Heart right ventricle (tissue), 16 donors: Measurements from ENCODE around the gene SLC35G2. TPM values are rescaled to one million over a fixed set of nuclear protein-coding genes. Genes with fewer than 3 reads are reported as not detected.
A peak's percentile ranks its signal among the peaks of the same experiment; 100 is the strongest.

ENCODE experiments used
- ATAC-seq, 8 donors: fragments of 200-7000 bp; cut with Tn5 transposase; one replicate each; pipeline ENCODE4 v1.9.1; 2020; ENCODE audit warnings: mild to moderate bottlenecking in 8 of 8, moderate library complexity in 8 of 8, moderate number of reproducible peaks in 1 of 8
- DNase-seq, 2 donors: peaks; one replicate each; pipeline ENCODE4 v3.0.0-alpha.2; 2020
- H3K27ac ChIP-seq, 10 donors: fragments of 200-600 bp; sonication (generic) in 2 of 10; one replicate each; pipeline versions ENCODE4 v1.5.0 to v1.8.0; 2020 to 2022; ENCODE audit warnings: mild to moderate bottlenecking in 3 of 10
- H3K27me3 ChIP-seq, 7 donors: fragments of 200-600 bp; one replicate each; pipeline ENCODE4 v1.8.0; 2021 to 2022; ENCODE audit warnings: mild to moderate bottlenecking in 2 of 7
- H3K36me3 ChIP-seq, 9 donors: fragments of 200-600 bp; sonication (generic) in 1 of 9; one replicate each; pipeline versions ENCODE4 v1.5.0 to v1.8.0; 2020 to 2022; ENCODE audit warnings: mild to moderate bottlenecking in 2 of 9
- H3K4me1 ChIP-seq, 9 donors: fragments of 200-600 bp; sonication (generic) in 1 of 9; one replicate each; pipeline versions ENCODE4 v1.5.0 to v1.8.0; 2020 to 2022; ENCODE audit warnings: mild to moderate bottlenecking in 4 of 9
- H3K4me3 ChIP-seq, 10 donors: fragments of 200-600 bp; sonication (generic) in 2 of 10; one replicate each; pipeline versions ENCODE4 v1.5.0 to v1.8.0; 2020 to 2022; ENCODE audit warnings: mild to moderate bottlenecking in 7 of 10, moderate library complexity in 2 of 10
- H3K9me3 ChIP-seq, 11 donors: fragments of 200-600 bp in 10 of 11; sonication (generic) in 2 of 11; one replicate each; pipeline versions ENCODE4 v1.5.0 to v1.8.0; 2013 to 2022; ENCODE audit warnings: mild to moderate bottlenecking in 2 of 11, control low read depth in 1 of 11, moderate library complexity in 1 of 11
- WGBS, 2 donors: extraction: QIAGEN DNeasy Blood & Tissue Kit; methylation state at CpG; one replicate each; pipeline ENCODE4 v1.1.7; 2013; ENCODE audit warnings: inconsistent platforms in 1 of 2; 5-methylcytosine and 5-hydroxymethylcytosine counted together
- intact Hi-C, 10 donors: fragments of 100-400 bp; cut with DNase I; formaldehyde crosslinking; loops; one replicate each; pipeline versions ENCODE4 v1.11.1 to v1.14.2; 2022
- polyA plus RNA-seq, 2 donors: library from polyadenylated mRNA; stranded (reverse); fragments of 200-250 nt; gene quantifications; one replicate each; pipeline ENCODE4 v1.2.3, GENCODE V29; 2013
- total RNA-seq, 10 donors: library from RNA; stranded (reverse); fragmentation: NEBNext Ultra II Directional in 3 of 10; extraction: Animal tissue kit (Norgen Biotek cat#: 25700) in 3 of 10; gene quantifications; one replicate each; pipeline versions ENCODE4 v1.2.1 to v1.2.4, GENCODE V29; 2021 to 2023
- TF ChIP-seq, protein P1 (sequence below), 9 donors: fragments of 200-600 bp; sonication (generic) in 2 of 9; IDR thresholded peaks; one replicate each; pipeline versions ENCODE4 v1.5.0 to v1.8.0; 2021 to 2022; ENCODE audit warnings: antibody characterized with exemption in 9 of 9, mild to moderate bottlenecking in 5 of 9, moderate library complexity in 1 of 9
- donor health status: Arrhythmogenic right ventricular cardiomyopathy.
- donor health status: ischemic (EF 13 %, LVEDD 7.1; RV severe dilation, severe dysfunction).
- donor health status: healthy with polysubstance abuse.
- donor health status: DM: no; HTN: yes; CAD: no.
- donor health status: DM: no; HTN: no; CAD: no.
- donor health status: ischemic (EF 25% LVEDD 6.9; RV normal size, moderate dysfunction).
- donor health status: ischemic (EF 25% LVEDD 5.7; RV mildly dilated, moderate dysfunction).
- donor health status: healthy.
- donor health status: DM: yes; HTN: yes; CAD: no.
- donor health status: Ischemic cardiomyopathy.
- donor health status: ischemic (EF 35%, LVEDD 5.7; RV mildly dilated, moderate dysfunction).
- donor health status: nonischemic (EF 11% LVEDD 7.7; RV severe dilation, severe dysfunction).
- donor health status: DM: yes; HTN: yes; CAD: no.
- donor health status: PGD.
- donor health status: ischemic (EF 29% LVEDD 5.4; RV normal size, mild dysfunction).
- donor health status: nonischemic (EF 23%, LVEDD 6.1; RV moderate dilation, normal function).

Gene SLC35G2
- total and polyA plus RNA-seq, 12 donors, result 1.7 to 5.6 (median 2.6) TPM

DNA sequence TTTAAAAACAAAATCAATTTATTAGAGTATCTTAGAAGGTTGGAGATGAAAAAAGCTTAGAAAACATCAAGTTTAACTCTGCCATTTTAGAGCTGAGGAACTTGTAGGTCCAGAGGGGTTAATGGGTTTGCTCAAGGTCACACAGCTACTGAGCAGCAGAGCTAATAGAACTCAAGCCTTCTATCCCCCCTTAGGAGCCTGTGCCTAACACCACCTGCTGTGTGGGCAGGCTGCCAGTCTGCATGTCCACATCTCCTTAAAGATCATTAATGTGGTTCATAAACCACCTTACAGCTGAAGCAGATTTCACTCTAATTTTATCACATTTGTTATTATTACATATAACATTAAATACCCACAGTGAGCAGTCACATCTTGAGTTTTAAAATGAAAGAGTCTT, 14.1 kb upstream of the SLC35G2 start:
- H3K9me3 ChIP-seq, result no peaks in the 10 kb centered on the region
- no peak for ATAC-seq
- H3K36me3 ChIP-seq, result no peaks in the 10 kb centered on the region
- H3K27ac ChIP-seq, result no peak overlapping the region
- peaks cover 3 to 23% (median 20%) of the 10 kb centered on the region in 9 donors for H3K4me1 ChIP-seq
- intact Hi-C loops, result no loop called here
- H3K27me3 ChIP-seq, result no peaks in the 10 kb centered on the region
- no peak for DNase-seq
- no peak overlapping the region for H3K4me3 ChIP-seq
- TF ChIP-seq, protein P1, sequence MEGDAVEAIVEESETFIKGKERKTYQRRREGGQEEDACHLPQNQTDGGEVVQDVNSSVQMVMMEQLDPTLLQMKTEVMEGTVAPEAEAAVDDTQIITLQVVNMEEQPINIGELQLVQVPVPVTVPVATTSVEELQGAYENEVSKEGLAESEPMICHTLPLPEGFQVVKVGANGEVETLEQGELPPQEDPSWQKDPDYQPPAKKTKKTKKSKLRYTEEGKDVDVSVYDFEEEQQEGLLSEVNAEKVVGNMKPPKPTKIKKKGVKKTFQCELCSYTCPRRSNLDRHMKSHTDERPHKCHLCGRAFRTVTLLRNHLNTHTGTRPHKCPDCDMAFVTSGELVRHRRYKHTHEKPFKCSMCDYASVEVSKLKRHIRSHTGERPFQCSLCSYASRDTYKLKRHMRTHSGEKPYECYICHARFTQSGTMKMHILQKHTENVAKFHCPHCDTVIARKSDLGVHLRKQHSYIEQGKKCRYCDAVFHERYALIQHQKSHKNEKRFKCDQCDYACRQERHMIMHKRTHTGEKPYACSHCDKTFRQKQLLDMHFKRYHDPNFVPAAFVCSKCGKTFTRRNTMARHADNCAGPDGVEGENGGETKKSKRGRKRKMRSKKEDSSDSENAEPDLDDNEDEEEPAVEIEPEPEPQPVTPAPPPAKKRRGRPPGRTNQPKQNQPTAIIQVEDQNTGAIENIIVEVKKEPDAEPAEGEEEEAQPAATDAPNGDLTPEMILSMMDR (IDR thresholded peaks at IDR 0.05), result no peak

DNA sequence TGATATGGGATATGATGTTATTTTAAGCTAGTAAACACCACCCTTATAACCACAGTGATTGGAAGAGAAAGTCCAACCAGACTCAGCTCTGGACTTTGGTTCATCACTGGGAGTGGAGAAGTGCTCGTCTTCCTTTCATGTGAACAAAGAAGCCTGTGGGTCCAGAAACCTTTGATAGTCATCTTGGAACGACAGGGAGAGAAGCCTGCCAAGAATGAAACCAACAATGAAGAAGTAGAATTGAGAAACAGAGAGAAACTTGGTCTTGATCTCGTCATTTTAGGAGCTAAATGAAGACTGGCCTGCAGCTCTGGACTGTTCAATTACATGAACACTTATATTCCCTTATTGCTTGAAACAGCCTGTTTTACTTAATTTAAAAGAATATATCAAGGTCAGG, 13.1 kb upstream of the SLC35G2 start:
- DNase-seq (no peak), ATAC-seq (no peak)
- H3K4me3 ChIP-seq, result no peak overlapping the region
- no peaks in the 10 kb centered on the region for H3K36me3 ChIP-seq
- WGBS, 2 donors, result 59 to 65% methylated on average over 3 of the region's 3 CpGs
- peaks cover 3 to 23% (median 20%) of the 10 kb centered on the region in 9 donors for H3K4me1 ChIP-seq
- H3K27ac ChIP-seq, result no peak overlapping the region
- intact Hi-C loops, result no loop called here
- no peaks in the 10 kb centered on the region for H3K27me3 ChIP-seq
- TF ChIP-seq, protein P1 (IDR thresholded peaks at IDR 0.05), result no peak
- H3K9me3 ChIP-seq, result no peaks in the 10 kb centered on the region

DNA sequence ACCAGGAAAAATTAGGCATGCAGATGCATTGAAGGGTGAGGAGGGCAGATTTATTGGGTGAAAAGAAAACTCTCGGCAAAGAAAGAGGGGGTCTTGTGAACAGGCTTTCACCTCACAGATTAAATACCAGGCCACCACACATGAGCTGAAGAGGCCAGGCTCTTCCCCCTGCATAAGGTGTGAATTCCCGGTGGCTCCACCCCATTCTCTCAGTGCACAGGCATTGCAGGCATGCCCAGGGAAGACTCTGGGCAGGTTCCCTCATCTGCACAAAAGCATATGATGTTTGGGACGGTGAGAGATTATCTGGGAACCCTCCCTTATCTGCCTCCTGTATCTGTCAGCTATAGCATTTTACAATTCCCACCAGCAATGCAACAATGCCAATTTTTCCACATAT, 7.2 kb upstream of the SLC35G2 start:
- Histone ChIP-seq H3K27me3 (peaks cover 0 to 2% (median 0%) of the 10 kb centered on the region in 7 donors), H3K9me3 (peaks cover 0 to 12% (median 0%) of the 10 kb centered on the region in 11 donors), H3K4me1 (no peaks in the 10 kb centered on the region), H3K36me3 (no peaks in the 10 kb centered on the region), H3K27ac (no peak overlapping the region), H3K4me3 (no peak overlapping the region)
- WGBS, 2 donors, result 85 to 87% methylated on average over 3 of the region's 3 CpGs
- DNase-seq (no peak), ATAC-seq (no peak)
- intact Hi-C loops, result no loop called here
- TF ChIP-seq, protein P1 (IDR thresholded peaks at IDR 0.05), result no peak

DNA sequence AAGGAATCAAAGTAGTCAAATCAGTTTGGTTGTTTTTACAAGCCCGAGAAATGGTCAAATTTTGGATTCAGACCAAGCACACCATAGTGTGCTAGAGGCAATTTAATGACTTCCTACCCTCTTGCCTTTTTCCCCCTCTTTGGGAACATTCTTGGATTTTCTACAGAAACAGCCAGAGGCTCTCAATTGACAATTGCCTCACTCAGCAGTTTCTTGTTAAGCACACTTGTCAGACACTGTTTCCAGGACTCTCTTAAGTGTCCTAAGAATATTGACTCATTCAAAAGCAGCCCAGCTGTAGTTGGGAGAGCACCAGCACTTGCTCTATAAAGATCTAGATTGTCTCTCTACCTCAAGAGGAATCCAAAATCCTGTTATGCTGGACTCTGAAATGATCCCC, 1.5 kb upstream of the SLC35G2 start:
- Histone ChIP-seq H3K36me3 (no peaks in the 10 kb centered on the region), H3K9me3 (peaks cover 0 to 2% (median 0%) of the 10 kb centered on the region in 11 donors), H3K27me3 (peaks cover 0 to 43% (median 0%) of the 10 kb centered on the region in 7 donors), H3K4me3 (no peak overlapping the region), H3K27ac (peak overlapping the region in 5 of 10 donors; percentile 14 to 92 (median 90)), H3K4me1 (peaks cover 0 to 32% (median 17%) of the 10 kb centered on the region in 9 donors)
- ATAC-seq, result no peak
- TF ChIP-seq, protein P1 (IDR thresholded peaks at IDR 0.05), result no peak
- DNase-seq, result no peak
- intact Hi-C loops, result loop anchor here in 6 of 10 donors (5.0 kb wide), 3 partner anchors 45 to 195 kb away; partner anchors contain the start of genes NCK1 (in 2 of the 6) and STAG1 (in 2 of the 6)
- 52 to 64% methylated on average over 1 of the region's 1 CpG for WGBS, 2 donors
